ENCODE data around the gene KCNA2. TPM values are rescaled to one million over a fixed set of nuclear protein-coding genes. Genes with fewer than 3 reads are reported as not detected.

Gene KCNA2
- polyA plus RNA-seq, 1 of the 3 experiments (the other 2 are of a cell fraction): not detected

DNA sequence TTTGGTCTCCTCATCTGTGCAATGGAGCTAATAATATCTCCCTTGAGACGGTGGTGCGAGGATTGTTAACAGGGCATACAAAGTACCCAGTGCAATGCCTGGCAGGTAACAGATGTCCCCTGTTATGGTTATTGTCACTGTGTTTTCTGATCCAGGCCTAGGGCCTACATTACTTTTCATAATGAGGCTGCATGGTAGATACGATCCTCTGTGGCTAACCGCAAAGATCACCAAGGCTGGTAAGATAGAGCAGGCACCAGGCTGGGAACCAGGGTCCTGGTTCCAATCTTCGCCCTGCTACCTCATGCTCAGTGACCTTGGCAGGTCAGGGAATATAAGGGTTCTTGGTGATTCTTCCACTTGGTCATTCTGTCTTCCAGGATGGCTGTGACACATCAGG, 22.7 kb downstream of the KCNA2 start:
- Histone ChIP-seq H3F3A (replicated peaks; ENCODE audit: insufficient read depth) (no peaks in the 10 kb centered on the region), H3K4me3 (ENCODE audit: low read depth in 2 of 2, low read length in 1 of 2) (no peak overlapping the region), H3K79me2 (ENCODE audit: insufficient read depth) (no peaks in the 10 kb centered on the region), H3K9me3 (no peaks in the 10 kb centered on the region), H3K4me2 (no peak overlapping the region), H3K9ac (no peak overlapping the region), H3K4me1 (ENCODE audit: control insufficient read depth in 1 of 2, insufficient read depth in 2 of 2, low read depth in 1 of 2, low read length in 1 of 2) (no peaks in the 10 kb centered on the region), H4K20me1 (ENCODE audit: insufficient read depth) (no peaks in the 10 kb centered on the region), H3K36me3 (replicated peaks in 1 of 2; ENCODE audit: control insufficient read depth in 1 of 2, insufficient read depth in 2 of 2, low read length in 1 of 2) (no peaks in the 10 kb centered on the region), H3K27ac (ENCODE audit: low read depth in 2 of 2, low read length in 1 of 2) (no peak overlapping the region), H3K9me2 (no peaks in the 10 kb centered on the region), H3K27me3 (ENCODE audit: insufficient read depth) (no peaks in the 10 kb centered on the region), H2AFZ (ENCODE audit: low read depth) (no peak overlapping the region)
- TF ChIP-seq EP300 (IDR thresholded peaks at IDR 0.05; ENCODE audit: borderline replicate concordance in 1 of 2, low read depth in 1 of 2, low read length in 1 of 2): no peak
- no peak for TF ChIP-seq FOSL2 (IDR thresholded peaks at IDR 0.05; ENCODE audit: borderline replicate concordance, low read depth)
- no peak for TF ChIP-seq MXI1 (IDR thresholded peaks at IDR 0.05; ENCODE audit: low read depth, low read length)
- TF ChIP-seq, protein P1, sequence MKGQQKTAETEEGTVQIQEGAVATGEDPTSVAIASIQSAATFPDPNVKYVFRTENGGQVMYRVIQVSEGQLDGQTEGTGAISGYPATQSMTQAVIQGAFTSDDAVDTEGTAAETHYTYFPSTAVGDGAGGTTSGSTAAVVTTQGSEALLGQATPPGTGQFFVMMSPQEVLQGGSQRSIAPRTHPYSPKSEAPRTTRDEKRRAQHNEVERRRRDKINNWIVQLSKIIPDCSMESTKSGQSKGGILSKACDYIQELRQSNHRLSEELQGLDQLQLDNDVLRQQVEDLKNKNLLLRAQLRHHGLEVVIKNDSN (IDR thresholded peaks at IDR 0.05; ENCODE audit: borderline replicate concordance, low read depth): no peak
- TF ChIP-seq TEAD4 (IDR thresholded peaks at IDR 0.05; ENCODE audit: borderline replicate concordance, insufficient read depth): no peak
- TF ChIP-seq, protein P2, sequence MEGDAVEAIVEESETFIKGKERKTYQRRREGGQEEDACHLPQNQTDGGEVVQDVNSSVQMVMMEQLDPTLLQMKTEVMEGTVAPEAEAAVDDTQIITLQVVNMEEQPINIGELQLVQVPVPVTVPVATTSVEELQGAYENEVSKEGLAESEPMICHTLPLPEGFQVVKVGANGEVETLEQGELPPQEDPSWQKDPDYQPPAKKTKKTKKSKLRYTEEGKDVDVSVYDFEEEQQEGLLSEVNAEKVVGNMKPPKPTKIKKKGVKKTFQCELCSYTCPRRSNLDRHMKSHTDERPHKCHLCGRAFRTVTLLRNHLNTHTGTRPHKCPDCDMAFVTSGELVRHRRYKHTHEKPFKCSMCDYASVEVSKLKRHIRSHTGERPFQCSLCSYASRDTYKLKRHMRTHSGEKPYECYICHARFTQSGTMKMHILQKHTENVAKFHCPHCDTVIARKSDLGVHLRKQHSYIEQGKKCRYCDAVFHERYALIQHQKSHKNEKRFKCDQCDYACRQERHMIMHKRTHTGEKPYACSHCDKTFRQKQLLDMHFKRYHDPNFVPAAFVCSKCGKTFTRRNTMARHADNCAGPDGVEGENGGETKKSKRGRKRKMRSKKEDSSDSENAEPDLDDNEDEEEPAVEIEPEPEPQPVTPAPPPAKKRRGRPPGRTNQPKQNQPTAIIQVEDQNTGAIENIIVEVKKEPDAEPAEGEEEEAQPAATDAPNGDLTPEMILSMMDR (IDR thresholded peaks at IDR 0.05): no peak
- TF ChIP-seq RFX5 (IDR thresholded peaks at IDR 0.05; ENCODE audit: low read length): no peak
- no peak for TF ChIP-seq NFIC (IDR thresholded peaks at IDR 0.05; ENCODE audit: borderline replicate concordance)
- no peak for TF ChIP-seq TCF12 (IDR thresholded peaks at IDR 0.05)
- no peak for TF ChIP-seq NRF1 (IDR thresholded peaks at IDR 0.05; ENCODE audit: low read depth, low read length)
- TF ChIP-seq, protein P3, sequence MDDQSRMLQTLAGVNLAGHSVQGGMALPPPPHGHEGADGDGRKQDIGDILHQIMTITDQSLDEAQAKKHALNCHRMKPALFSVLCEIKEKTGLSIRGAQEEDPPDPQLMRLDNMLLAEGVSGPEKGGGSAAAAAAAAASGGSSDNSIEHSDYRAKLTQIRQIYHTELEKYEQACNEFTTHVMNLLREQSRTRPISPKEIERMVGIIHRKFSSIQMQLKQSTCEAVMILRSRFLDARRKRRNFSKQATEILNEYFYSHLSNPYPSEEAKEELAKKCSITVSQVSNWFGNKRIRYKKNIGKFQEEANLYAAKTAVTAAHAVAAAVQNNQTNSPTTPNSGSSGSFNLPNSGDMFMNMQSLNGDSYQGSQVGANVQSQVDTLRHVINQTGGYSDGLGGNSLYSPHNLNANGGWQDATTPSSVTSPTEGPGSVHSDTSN (IDR thresholded peaks at IDR 0.05): no peak
- TF ChIP-seq, protein P4, sequence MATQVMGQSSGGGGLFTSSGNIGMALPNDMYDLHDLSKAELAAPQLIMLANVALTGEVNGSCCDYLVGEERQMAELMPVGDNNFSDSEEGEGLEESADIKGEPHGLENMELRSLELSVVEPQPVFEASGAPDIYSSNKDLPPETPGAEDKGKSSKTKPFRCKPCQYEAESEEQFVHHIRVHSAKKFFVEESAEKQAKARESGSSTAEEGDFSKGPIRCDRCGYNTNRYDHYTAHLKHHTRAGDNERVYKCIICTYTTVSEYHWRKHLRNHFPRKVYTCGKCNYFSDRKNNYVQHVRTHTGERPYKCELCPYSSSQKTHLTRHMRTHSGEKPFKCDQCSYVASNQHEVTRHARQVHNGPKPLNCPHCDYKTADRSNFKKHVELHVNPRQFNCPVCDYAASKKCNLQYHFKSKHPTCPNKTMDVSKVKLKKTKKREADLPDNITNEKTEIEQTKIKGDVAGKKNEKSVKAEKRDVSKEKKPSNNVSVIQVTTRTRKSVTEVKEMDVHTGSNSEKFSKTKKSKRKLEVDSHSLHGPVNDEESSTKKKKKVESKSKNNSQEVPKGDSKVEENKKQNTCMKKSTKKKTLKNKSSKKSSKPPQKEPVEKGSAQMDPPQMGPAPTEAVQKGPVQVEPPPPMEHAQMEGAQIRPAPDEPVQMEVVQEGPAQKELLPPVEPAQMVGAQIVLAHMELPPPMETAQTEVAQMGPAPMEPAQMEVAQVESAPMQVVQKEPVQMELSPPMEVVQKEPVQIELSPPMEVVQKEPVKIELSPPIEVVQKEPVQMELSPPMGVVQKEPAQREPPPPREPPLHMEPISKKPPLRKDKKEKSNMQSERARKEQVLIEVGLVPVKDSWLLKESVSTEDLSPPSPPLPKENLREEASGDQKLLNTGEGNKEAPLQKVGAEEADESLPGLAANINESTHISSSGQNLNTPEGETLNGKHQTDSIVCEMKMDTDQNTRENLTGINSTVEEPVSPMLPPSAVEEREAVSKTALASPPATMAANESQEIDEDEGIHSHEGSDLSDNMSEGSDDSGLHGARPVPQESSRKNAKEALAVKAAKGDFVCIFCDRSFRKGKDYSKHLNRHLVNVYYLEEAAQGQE (IDR thresholded peaks at IDR 0.05; ENCODE audit: low read depth, low read length): no peak
- TF ChIP-seq FOXJ3 (CRISPR knock-in tag; IDR thresholded peaks at IDR 0.05): no peak
- no peak for TF ChIP-seq EZH2phosphoT487 (IDR thresholded peaks at IDR 0.05; ENCODE audit: borderline replicate concordance, low read depth)
- ChIA-PET POLR2A (no interaction called here), CTCF (interaction anchor here (1.6 to 4.9 kb wide), 2 partner anchors 27 to 58 kb away, joined by 6 to 20 read pairs; no protein-coding TSS in a partner anchor)
- no peak for DNase-seq
- WGBS (ENCODE audit: low lambda C conversion rate): 46% methylated on average over 4 of the region's 5 CpGs

All from SK-N-SH (cell line).